Activated naive CD4-positive, alpha-beta T cell treated with anti-CD3 and anti-CD28 coated beads, Interleukin-2, amount 50 U/mL, for 72 hours (primary cell): ENCODE data around the gene DENND4C. TPM values are rescaled to one million over a fixed set of nuclear protein-coding genes. Genes with fewer than 3 reads are reported as not detected.
"Not testable (repeated sequence)": the region's sequence is repeated elsewhere in the genome, so short reads cannot be mapped to it uniquely, and the experiment has no call there.

Source experiments
- ATAC-seq, 2 donors: fragments of 150-1000 bp; cut with Tn5 transposase; 2 replicates each; pipeline ENCODE4 v1.10.0; 2021; ENCODE audit warnings: mild to moderate bottlenecking in 2 of 2, moderate library complexity in 2 of 2
- DNase-seq, 2 donors: peaks; one replicate each; pipeline ENCODE4 v3.0.0; 2021 to 2022; ENCODE audit warnings: low spot score in 2 of 2
- H3K27ac Mint-ChIP-seq, 2 donors: one replicate each; pipeline ENCODE4 v1.8.0; 2022; ENCODE audit warnings: mild to moderate bottlenecking in 2 of 2, mixed read lengths in 2 of 2
- H3K36me3 Mint-ChIP-seq, 2 donors: one replicate each; pipeline ENCODE4 v1.8.0; 2022; ENCODE audit warnings: mixed read lengths in 2 of 2
- H3K9me3 Mint-ChIP-seq, 2 donors: one replicate each; pipeline ENCODE4 v1.8.0; 2022; ENCODE audit warnings: mixed read lengths in 2 of 2
- total RNA-seq, 2 donors: library from RNA; stranded (reverse); gene quantifications; one replicate each; pipeline ENCODE4 v1.2.3, GENCODE V29; 2022

Gene DENND4C
- 10 to 100 TPM in 1 of 2 donors, 1 to 10 TPM in 1; 6.5 to 20.1 TPM for total RNA-seq

DNA sequence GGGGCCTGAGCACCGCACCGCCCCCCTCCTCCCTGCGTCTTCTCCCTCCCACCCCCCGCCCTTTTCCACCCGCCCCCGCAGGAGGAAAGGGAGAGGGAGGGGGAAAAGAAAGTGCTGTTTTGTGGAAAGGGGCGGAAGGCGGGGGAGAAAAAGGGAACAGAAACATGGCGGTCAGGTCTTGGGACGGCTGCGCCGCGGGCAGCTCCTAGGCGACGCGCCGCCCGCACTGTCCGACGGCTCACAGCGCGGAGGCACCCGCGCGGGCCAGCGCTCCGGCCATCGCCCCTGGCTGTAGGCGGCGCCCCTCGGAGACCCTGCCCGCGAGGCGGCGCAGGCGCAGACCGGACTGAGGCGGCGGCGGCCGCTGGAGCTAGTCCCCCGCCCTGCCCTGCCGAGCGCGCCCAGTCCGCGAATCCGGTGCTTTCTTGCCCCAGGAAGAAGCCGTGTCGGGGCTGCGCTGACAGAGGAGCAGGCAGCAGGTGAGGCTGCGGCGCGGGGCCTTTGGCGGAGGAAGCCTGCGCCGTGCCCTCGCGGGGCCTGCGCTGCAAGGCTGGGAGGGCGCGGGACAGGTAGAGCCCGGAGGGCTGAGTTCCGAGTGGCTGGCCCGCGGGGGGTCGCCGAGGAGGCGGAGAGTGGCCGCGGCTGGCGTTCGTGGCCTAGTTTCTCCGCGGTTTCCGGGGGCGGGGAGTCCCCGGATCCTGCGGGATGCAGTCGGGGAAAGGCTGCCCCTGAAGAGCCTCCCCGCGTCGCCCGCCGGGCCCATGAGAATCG lies at the start of gene DENND4C:
DENND4C (plus strand) TSS at position 339 of the 771 bp plus-strand sequence. CDS start 45,482 bp downstream, outside the sequence.
- DNase-seq (peak; percentile 81 to 83), ATAC-seq (peak; percentile 80 to 83)
- Mint-ChIP-seq H3K27ac (peak within 1 kb of the TSS in 1 of 2 donors; percentile 36), H3K36me3 (no peaks in the 10 kb centered on the region), H3K9me3 (no peaks in the 10 kb centered on the region)

GRCh38 chr9:19180991-19181390 lies 49.5 kb upstream of the DENND4C start:
- no peaks in the 10 kb centered on the region for H3K36me3 Mint-ChIP-seq
- DNase-seq, result no peak
- no peak for ATAC-seq
- H3K27ac Mint-ChIP-seq, result peak overlapping the region in 1 of 2 donors; percentile 14
- no peaks in the 10 kb centered on the region for H3K9me3 Mint-ChIP-seq

- Mint-ChIP-seq H3K9me3 (no peaks in the 10 kb centered on the region), H3K36me3 (no peaks in the 10 kb centered on the region), H3K27ac (no peak overlapping the region)
- DNase-seq (no peak), ATAC-seq (no peak)
Measured at GRCh38 chr9:19181561-19181960, 48.9 kb upstream of the DENND4C start.

- Mint-ChIP-seq H3K36me3 (no peaks in the 10 kb centered on the region), H3K27ac (peak overlapping the region; percentile 80 to 88), H3K9me3 (no peaks in the 10 kb centered on the region)
- ATAC-seq (peak; percentile 100), DNase-seq (peak; percentile 69 to 88)
Measured at GRCh38 chr9:19184144-19184917, 46.2 kb upstream of the DENND4C start.

GRCh38 chr9:19185191-19185590 lies 45.3 kb upstream of the DENND4C start:
- no peaks in the 10 kb centered on the region for H3K9me3 Mint-ChIP-seq
- no peaks in the 10 kb centered on the region for H3K36me3 Mint-ChIP-seq

GRCh38 chr9:19186232-19186631 lies 44.3 kb upstream of the DENND4C start:
- Mint-ChIP-seq H3K9me3 (no peaks in the 10 kb centered on the region), H3K27ac (no peak overlapping the region), H3K36me3 (no peaks in the 10 kb centered on the region)
- no peak for DNase-seq
- no peak for ATAC-seq

More at GRCh38 chr9:19185191-19185590, 45.3 kb upstream of the DENND4C start:
- no peak overlapping the region for H3K27ac Mint-ChIP-seq
- no peak for DNase-seq
- no peak for ATAC-seq

- H3K36me3 Mint-ChIP-seq, result no peaks in the 10 kb centered on the region
Measured at GRCh38 chr9:19188771-19189170, 41.7 kb upstream of the DENND4C start.

GRCh38 chr9:19192202-19193028 lies 38.1 kb upstream of the DENND4C start:
- Mint-ChIP-seq H3K36me3 (no peaks in the 10 kb centered on the region), H3K9me3 (no peaks in the 10 kb centered on the region), H3K27ac (no peak overlapping the region)
- ATAC-seq (no peak), DNase-seq (no peak)

More at GRCh38 chr9:19188771-19189170, 41.7 kb upstream of the DENND4C start:
- H3K9me3 Mint-ChIP-seq, result no peaks in the 10 kb centered on the region
- DNase-seq (no peak), ATAC-seq (no peak)
- no peak overlapping the region for H3K27ac Mint-ChIP-seq

GRCh38 chr9:19193029-19193324 lies 37.5 kb upstream of the DENND4C start:
- DNase-seq, result no peak
- Mint-ChIP-seq H3K9me3 (no peaks in the 10 kb centered on the region), H3K27ac (no peak overlapping the region), H3K36me3 (no peaks in the 10 kb centered on the region)
- ATAC-seq, result no peak

GRCh38 chr9:19193358-19193973 lies 37.0 kb upstream of the DENND4C start:
- not testable (repeated sequence) for DNase-seq, H3K36me3 Mint-ChIP-seq, H3K9me3 Mint-ChIP-seq, ATAC-seq, H3K27ac Mint-ChIP-seq

- DNase-seq, result no peak
- Mint-ChIP-seq H3K9me3 (no peaks in the 10 kb centered on the region), H3K36me3 (no peaks in the 10 kb centered on the region), H3K27ac (peak overlapping the region; percentile 10 to 14)
- ATAC-seq, result no peak
Measured at GRCh38 chr9:19198406-19198805, 32.1 kb upstream of the DENND4C start.

DNA sequence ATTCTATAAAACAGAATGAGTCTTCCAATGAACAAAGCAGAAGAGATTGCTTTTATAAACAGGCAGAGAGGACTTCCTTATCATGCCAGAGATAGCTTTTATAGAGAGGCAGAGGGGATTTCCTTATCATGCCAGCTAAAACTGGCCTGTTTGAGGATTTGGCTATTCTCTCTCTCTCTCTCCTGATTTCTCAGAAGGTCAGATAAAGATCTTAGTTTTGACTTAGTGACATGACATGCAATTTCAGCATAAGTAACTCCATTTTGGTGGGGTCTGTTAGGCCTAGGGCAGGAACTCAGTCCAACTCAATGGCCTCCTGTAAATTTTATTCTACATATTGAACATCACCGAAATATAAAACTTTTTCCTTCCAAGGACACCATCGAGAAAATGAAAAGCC lies 31.5 kb upstream of the DENND4C start:
- ATAC-seq (no peak), DNase-seq (no peak)
- Mint-ChIP-seq H3K9me3 (no peaks in the 10 kb centered on the region), H3K27ac (no peak overlapping the region), H3K36me3 (no peaks in the 10 kb centered on the region)

GRCh38 chr9:19200229-19200628 lies 30.3 kb upstream of the DENND4C start:
- no peak overlapping the region for H3K27ac Mint-ChIP-seq
- H3K36me3 Mint-ChIP-seq, result no peaks in the 10 kb centered on the region
- no peak for DNase-seq

GRCh38 chr9:19201899-19202891 lies 28.3 kb upstream of the DENND4C start:
- DNase-seq (no peak), ATAC-seq (no peak)
- no peak overlapping the region for H3K27ac Mint-ChIP-seq
- H3K9me3 Mint-ChIP-seq, result no peaks in the 10 kb centered on the region
- H3K36me3 Mint-ChIP-seq, result no peaks in the 10 kb centered on the region

More at GRCh38 chr9:19200229-19200628, 30.3 kb upstream of the DENND4C start:
- no peaks in the 10 kb centered on the region for H3K9me3 Mint-ChIP-seq
- ATAC-seq, result no peak

- H3K27ac Mint-ChIP-seq, result no peak overlapping the region
- H3K9me3 Mint-ChIP-seq, result no peaks in the 10 kb centered on the region
- no peaks in the 10 kb centered on the region for H3K36me3 Mint-ChIP-seq
- no peak for ATAC-seq
- no peak for DNase-seq
Measured at GRCh38 chr9:19203058-19203457, 27.4 kb upstream of the DENND4C start.
